Upper lobe of left lung (tissue), 4 donors: Measurements from ENCODE around the gene GLUD1.

Source experiments
- CTCF ChIP-seq, 6 experiments: fragments of 450-650 bp in 4 of 6; fragments of 200-600 bp in 2 of 6; sonication (generic) in 2 of 6; IDR thresholded peaks; one replicate each; pipeline ENCODE4 v1.5.1; 2016 to 2019; ENCODE audit warnings: antibody characterized with exemption in 6 of 6
- EP300 ChIP-seq, 4 donors: sonication (generic); formaldehyde crosslinking; IDR thresholded peaks; one replicate each; pipeline ENCODE4 v1.5.1; 2017; ENCODE audit warnings: antibody characterized with exemption in 4 of 4, control low read depth in 2 of 4
- POLR2A ChIP-seq, 4 donors: fragments of 450-650 bp; IDR thresholded peaks; one replicate each; pipeline ENCODE4 v1.5.1; 2016 to 2017; ENCODE audit warnings: antibody characterized with exemption in 4 of 4, mild to moderate bottlenecking in 2 of 4
- POLR2AphosphoS5 ChIP-seq, 2 donors: sonication (generic); formaldehyde crosslinking; IDR thresholded peaks; one replicate each; pipeline ENCODE4 v1.5.1; 2017; ENCODE audit warnings: antibody characterized with exemption in 2 of 2

- TF ChIP-seq CTCF (IDR thresholded peaks at IDR 0.05) (no peak), EP300 (IDR thresholded peaks at IDR 0.05) (no peak), POLR2AphosphoS5 (IDR thresholded peaks at IDR 0.05) (no peak), POLR2A (IDR thresholded peaks at IDR 0.05) (no peak)
These were observed 28.5 kb downstream of the GLUD1 start for GRCh38 chr10:87066178-87066577.
